BJ (cell line): ENCODE measurements around the gene SMARCAL1. TPM values are rescaled to one million over a fixed set of nuclear protein-coding genes. Genes with fewer than 3 reads are reported as not detected.

ENCODE experiments used
- CTCF ChIA-PET: fragments of 350-600 bp; formaldehyde crosslinking; extraction: SDS; loops from one replicate; lab custom pipeline; 2021; ENCODE audit warnings: antibody characterized with exemption, inconsistent platforms; lab: Yijun Ruan, JAX
- POLR2A ChIA-PET: fragments of 300-600 bp; sonication (Branson Sonifier 250); formaldehyde crosslinking; extraction: SDS; loops from one replicate; lab custom pipeline; 2021; ENCODE audit warnings: antibody characterized with exemption; lab: Charles Lee
- DNase-seq: peaks from one replicate; pipeline ENCODE4 v3.0.0-alpha.2; 2011; ENCODE audit warnings: low read depth
- H3K27me3 ChIP-seq: 2 replicates; pipeline ENCODE4 v1.6.0; 2011; ENCODE audit warnings: low read length; ENCODE audit not compliant: control insufficient read depth, insufficient read depth
- H3K36me3 ChIP-seq: 2 replicates; pipeline ENCODE4 v1.5.1; 2011; ENCODE audit warnings: low read length; ENCODE audit not compliant: control insufficient read depth, insufficient read depth
- H3K4me3 ChIP-seq: 2 replicates; pipeline ENCODE4 v1.5.1; 2011; ENCODE audit warnings: low read depth, mild to moderate bottlenecking, control low read depth, low read length
- CTCF ChIP-seq: IDR thresholded peaks from 2 replicates; pipeline ENCODE4 v1.5.1; 2011; ENCODE audit warnings: low read depth, mild to moderate bottlenecking, control low read depth, inconsistent platforms, low read length, moderate library complexity; ENCODE audit not compliant: insufficient read depth
- polyA plus RNA-seq: library from polyadenylated mRNA; depleted of rRNA; stranded (reverse); fragments of >200 nt; gene quantifications from 2 replicates; pipeline ENCODE4 v1.2.3, GENCODE V29; 2011

SMARCAL1 gene
- polyA plus RNA-seq, 1 experiment, result 41.2 TPM

DNA sequence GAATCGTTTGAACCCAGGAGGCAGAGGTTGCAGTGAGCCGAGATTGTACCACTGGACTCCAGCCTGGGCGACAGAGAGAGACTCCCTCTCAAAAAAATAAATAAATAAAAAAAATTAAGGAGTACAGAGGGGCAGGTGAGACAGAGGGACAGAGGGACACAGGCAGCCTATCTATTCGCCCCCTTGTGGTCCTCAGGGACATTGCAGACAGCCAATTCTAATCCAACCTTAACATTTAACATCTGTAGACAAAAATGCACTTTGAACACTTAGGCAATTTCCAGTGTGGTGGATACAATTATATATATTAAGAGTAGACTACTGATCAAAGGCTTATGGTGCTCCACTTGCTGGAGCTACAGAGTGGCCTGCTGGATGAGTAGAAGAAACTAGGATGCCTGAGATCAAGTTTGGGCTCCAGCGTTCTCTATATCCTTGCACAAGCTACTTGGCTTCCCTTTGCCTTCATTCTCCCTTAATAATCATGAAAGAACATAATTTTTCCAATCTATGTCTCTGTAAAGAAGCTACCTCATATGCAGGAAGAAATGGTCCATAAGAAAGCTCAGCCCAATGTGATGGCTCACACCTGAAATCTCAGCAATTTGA, 8.2 kb upstream of the SMARCAL1 start:
- peak; percentile 83 for TF ChIP-seq CTCF
- Histone ChIP-seq H3K27me3 (no peaks in the 10 kb centered on the region), H3K36me3 (no peaks in the 10 kb centered on the region), H3K4me3 (no peak overlapping the region)
- DNase-seq, result no peak
- POLR2A ChIA-PET, result no interaction called here
- CTCF ChIA-PET, result interaction anchor here (0.6 to 3.6 kb wide), 29 partner anchors 12 to 470 kb away, joined by 3 to 32 read pairs (median 4); partner anchors contain the start of genes MARCHF4 and XRCC5

DNA sequence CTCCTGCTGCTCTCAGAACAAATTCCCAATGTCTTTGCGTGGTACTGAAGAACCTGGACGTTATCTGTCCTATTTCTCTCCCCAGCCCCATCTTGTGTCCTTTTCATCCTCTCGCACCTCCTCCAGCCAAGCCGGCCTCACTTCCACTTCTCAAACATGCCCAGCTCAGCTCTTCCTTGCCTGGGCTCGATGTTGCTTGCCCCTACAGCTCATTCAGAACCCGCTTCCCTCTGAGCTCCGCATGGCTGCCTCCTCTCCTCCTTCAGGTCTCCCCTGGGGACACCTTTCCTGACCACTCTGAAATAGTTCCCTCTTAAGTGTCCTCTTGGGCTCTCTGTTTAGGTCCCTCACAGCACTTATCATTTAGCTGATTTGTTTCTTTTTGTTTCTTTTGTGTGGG, 6.7 kb upstream of the SMARCAL1 start:
- DNase-seq, result no peak
- no peak overlapping the region for H3K4me3 ChIP-seq
- no peaks in the 10 kb centered on the region for H3K27me3 ChIP-seq
- H3K36me3 ChIP-seq, result no peaks in the 10 kb centered on the region
- POLR2A ChIA-PET, result interaction anchor here (0.7 kb wide), 1 partner anchor 43 kb away, joined by 6 read pairs; no protein-coding TSS in a partner anchor
- no peak for TF ChIP-seq CTCF
- CTCF ChIA-PET, result interaction anchor here (0.7 to 3.6 kb wide), 7 partner anchors 13 to 295 kb away, joined by 3 to 32 read pairs (median 3); no protein-coding TSS in a partner anchor

- POLR2A ChIA-PET, result no interaction called here
- no peak for TF ChIP-seq CTCF
Measured at GRCh38 chr2:216406826-216407225, 5.5 kb upstream of the SMARCAL1 start.

GRCh38 chr2:216408426-216409290, 3.6 kb upstream of the SMARCAL1 start:
- CTCF ChIA-PET, result no interaction called here
- no peak for TF ChIP-seq CTCF
- POLR2A ChIA-PET, result no interaction called here

More at GRCh38 chr2:216406826-216407225, 5.5 kb upstream of the SMARCAL1 start:
- no peaks in the 10 kb centered on the region for H3K27me3 ChIP-seq
- no peaks in the 10 kb centered on the region for H3K36me3 ChIP-seq
- CTCF ChIA-PET, result interaction anchor here (1.0 to 1.3 kb wide), 2 partner anchors 8 to 185 kb away, joined by 3 read pairs; no protein-coding TSS in a partner anchor
- H3K4me3 ChIP-seq, result no peak overlapping the region
- DNase-seq, result no peak

DNA sequence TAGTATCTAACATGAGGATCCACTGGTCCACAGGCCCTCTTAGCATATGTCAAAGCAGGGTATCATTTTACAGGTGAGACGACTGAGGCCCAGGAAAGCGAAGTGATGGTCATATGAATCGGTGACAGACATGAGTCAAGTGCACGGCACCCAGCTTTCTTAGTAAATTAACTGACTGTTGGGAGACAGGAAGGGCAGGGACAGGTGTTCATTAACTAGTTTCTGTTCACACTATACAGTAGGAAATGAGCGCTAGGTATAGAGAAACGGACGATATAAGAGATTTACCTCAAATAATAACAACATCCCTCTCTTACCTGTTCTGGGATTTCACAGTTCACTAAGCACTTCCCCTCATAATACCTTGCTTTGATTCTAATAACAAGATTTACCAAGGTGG, 1.7 kb upstream of the SMARCAL1 start:
- no peak for TF ChIP-seq CTCF
- Histone ChIP-seq H3K4me3 (no peak overlapping the region), H3K27me3 (no peaks in the 10 kb centered on the region), H3K36me3 (peaks cover 4% of the 10 kb centered on the region)
- DNase-seq, result no peak
- ChIA-PET CTCF (interaction anchor here (1.3 kb wide), 1 partner anchor 11 kb away, joined by 3 read pairs; no protein-coding TSS in a partner anchor), POLR2A (no interaction called here)

More at GRCh38 chr2:216408426-216409290, 3.6 kb upstream of the SMARCAL1 start:
- Histone ChIP-seq H3K27me3 (no peaks in the 10 kb centered on the region), H3K36me3 (no peaks in the 10 kb centered on the region), H3K4me3 (no peak overlapping the region)
- DNase-seq, result no peak
